ENCODE measurements around the gene ZBTB20. TPM values are rescaled to one million over a fixed set of nuclear protein-coding genes. Genes with fewer than 3 reads are reported as not detected.
A peak's percentile ranks its signal among the peaks of the same experiment; 100 is the strongest.

ZBTB20 gene
- total and polyA plus RNA-seq, 10 of the 15 experiments (the other 5 are each of a cell fraction or from before 2014, with no cell fraction given), result 0.20 to 5.5 (median 2.2) TPM

DNA sequence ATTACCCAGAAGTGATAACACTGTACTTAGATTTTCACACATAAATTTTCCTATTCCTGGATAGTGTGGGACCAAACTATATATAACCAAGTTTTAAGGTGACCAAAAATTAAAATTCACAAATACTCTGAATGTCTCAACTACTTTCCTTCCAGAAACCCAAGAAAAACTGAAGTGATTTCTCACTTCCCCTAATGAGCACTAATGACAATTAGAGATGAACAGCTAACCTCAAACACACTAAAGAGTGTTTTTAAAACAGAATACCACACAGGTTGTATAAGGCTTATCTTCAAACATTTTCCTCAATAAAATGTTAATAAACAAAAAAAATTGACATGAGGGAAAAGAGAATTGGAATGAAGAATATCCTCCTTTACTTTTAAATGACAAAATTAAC is 188.2 kb downstream of the ZBTB20 start (continued):
- TF ChIP-seq, protein P1, sequence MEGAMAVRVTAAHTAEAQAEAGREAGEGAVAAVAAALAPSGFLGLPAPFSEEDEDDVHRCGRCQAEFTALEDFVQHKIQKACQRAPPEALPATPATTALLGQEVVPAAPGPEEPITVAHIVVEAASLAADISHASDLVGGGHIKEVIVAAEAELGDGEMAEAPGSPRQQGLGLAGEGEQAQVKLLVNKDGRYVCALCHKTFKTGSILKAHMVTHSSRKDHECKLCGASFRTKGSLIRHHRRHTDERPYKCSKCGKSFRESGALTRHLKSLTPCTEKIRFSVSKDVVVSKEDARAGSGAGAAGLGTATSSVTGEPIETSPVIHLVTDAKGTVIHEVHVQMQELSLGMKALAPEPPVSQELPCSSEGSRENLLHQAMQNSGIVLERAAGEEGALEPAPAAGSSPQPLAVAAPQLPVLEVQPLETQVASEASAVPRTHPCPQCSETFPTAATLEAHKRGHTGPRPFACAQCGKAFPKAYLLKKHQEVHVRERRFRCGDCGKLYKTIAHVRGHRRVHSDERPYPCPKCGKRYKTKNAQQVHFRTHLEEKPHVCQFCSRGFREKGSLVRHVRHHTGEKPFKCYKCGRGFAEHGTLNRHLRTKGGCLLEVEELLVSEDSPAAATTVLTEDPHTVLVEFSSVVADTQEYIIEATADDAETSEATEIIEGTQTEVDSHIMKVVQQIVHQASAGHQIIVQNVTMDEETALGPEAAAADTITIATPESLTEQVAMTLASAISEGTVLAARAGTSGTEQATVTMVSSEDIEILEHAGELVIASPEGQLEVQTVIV (IDR thresholded peaks at IDR 0.05; ENCODE audit: borderline replicate concordance, partially characterized antibody), result no peak
- TF ChIP-seq YY1 (IDR thresholded peaks at IDR 0.05; ENCODE audit: low read depth, low read length) (no peak), IKZF2 (IDR thresholded peaks at IDR 0.05) (no peak)

DNA sequence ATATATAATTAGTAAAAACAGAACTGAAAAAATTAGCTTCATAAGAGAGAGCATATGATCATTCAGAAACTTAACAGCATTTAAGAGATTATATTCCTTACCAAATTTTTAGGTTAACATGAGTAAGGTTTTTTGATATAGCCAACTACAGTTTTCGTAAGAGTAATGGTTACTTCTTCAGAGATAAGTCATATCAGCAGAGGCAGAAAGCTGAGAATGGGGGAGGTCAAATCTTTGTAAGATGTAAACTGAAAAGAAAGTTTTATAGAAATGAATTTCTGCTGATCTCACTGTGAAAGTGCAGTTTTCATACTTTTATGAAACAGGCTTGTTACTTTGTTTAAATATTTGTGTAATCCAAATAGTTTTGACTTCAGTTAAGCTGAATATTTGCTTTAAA is 193.3 kb downstream of the ZBTB20 start:
- Histone ChIP-seq H3K27me3 (replicated peaks in 1 of 2; ENCODE audit: control insufficient read depth in 2 of 2, insufficient read depth in 2 of 2, low read length in 1 of 2) (no peaks in the 10 kb centered on the region), H2AFZ (ENCODE audit: control insufficient read depth, low read depth, low read length) (no peak overlapping the region), H3K4me1 (ENCODE audit: control insufficient read depth, insufficient read depth, low read length) (no peaks in the 10 kb centered on the region), H3K27ac (ENCODE audit: control insufficient read depth, insufficient read depth) (no peak overlapping the region), H3K4me3 (no peak overlapping the region), H4K20me1 (ENCODE audit: control insufficient read depth, insufficient read depth) (no peaks in the 10 kb centered on the region), H3K4me2 (ENCODE audit: control insufficient read depth, insufficient read depth) (no peak overlapping the region), H3K79me2 (ENCODE audit: control insufficient read depth, insufficient read depth, low read length) (no peaks in the 10 kb centered on the region), H3K9me3 (replicated peaks; ENCODE audit: control insufficient read depth, insufficient read depth, low read length) (no peaks in the 10 kb centered on the region; the same call in none of the 3 replicates), H3K36me3 (ENCODE audit: control insufficient read depth in 2 of 2, insufficient read depth in 2 of 2, low read length in 1 of 2) (no peaks in the 10 kb centered on the region), H3K9ac (ENCODE audit: control insufficient read depth, insufficient read depth, low read length) (no peak overlapping the region)
- POLR2A ChIA-PET, result no interaction called here
- intact Hi-C loops (cut with micrococcal nuclease; ENCODE audit: unreplicated experiment) (no loop called here), in situ Hi-C loops (cut with MboI) (no loop called here)
- FAIRE-seq, result no peak
- WGBS (ENCODE audit: insufficient coverage, insufficient replicate concordance, low lambda C conversion rate, missing lambda C conversion rate), result 38% methylated on average over 1 of the region's 1 CpG
- SMC1A ChIA-PET (ENCODE audit: uncharacterized antibody, unreplicated experiment), result interaction anchor here (0.6 kb wide), 1 partner anchor 1820 kb away, joined by 4 read pairs; no protein-coding TSS in a partner anchor
- BruUV-seq (replicated peaks), result no TSS peak
- DNase-seq (ENCODE audit: low read depth, low spot score), result no peak
- TF ChIP-seq MEF2B (IDR thresholded peaks at IDR 0.05; ENCODE audit: partially characterized antibody, poor library complexity, severe bottlenecking) (no peak), JUNB (IDR thresholded peaks at IDR 0.05) (peak; percentile 28; the same call in 1 of the 2 replicates), ZNF274 (IDR thresholded peaks at IDR 0.05; ENCODE audit: insufficient read depth, insufficient read length) (no peak)
- RAD21 ChIA-PET (ENCODE audit: unreplicated experiment), result no interaction called here
- ATAC-seq, result no peak
- CTCF ChIA-PET, result interaction anchor here (0.9 kb wide), 1 partner anchor 9 kb away, joined by 3 read pairs; no protein-coding TSS in a partner anchor
